ENCODE measurements around the gene CIDEB. TPM values are rescaled to one million over a fixed set of nuclear protein-coding genes. Genes with fewer than 3 reads are reported as not detected.

CIDEB gene
- total RNA-seq, 2 donors from 2014 or later, result 19.1 to 34.0 TPM

GRCh38 chr14:24272467-24272866, 35.3 kb downstream of the CIDEB start:
- Histone ChIP-seq H3K4me3 (no peak overlapping the region), H3K4me1 (peaks cover 45% of the 10 kb centered on the region), H3K27me3 (no peaks in the 10 kb centered on the region), H3K36me3 (replicated peaks in 1 of 2; ENCODE audit: insufficient read depth in 1 of 2, low read depth in 2 of 2) (peaks cover 0 to 6% of the 10 kb centered on the region in 2 donors), H3K9me3 (no peaks in the 10 kb centered on the region), H3K27ac (peak overlapping the region in 3 of 4 donors; percentile 93 to 96 (median 95))
- DNase-seq, result no peak
- WGBS, 2 donors, result 76 to 78% methylated on average over 2 of the region's 2 CpGs
- TF ChIP-seq POLR2A (IDR thresholded peaks at IDR 0.05), result no peak
- no peak for TF ChIP-seq CTCF (IDR thresholded peaks at IDR 0.05)
- intact Hi-C loops (cut with DNase I), result no loop called here
- no peak for ATAC-seq

- H3K4me1 ChIP-seq, result peaks cover 45% of the 10 kb centered on the region
- peak overlapping the region; percentile 90 to 96 (median 94) for H3K27ac ChIP-seq
- H3K9me3 ChIP-seq, result no peaks in the 10 kb centered on the region
- no peaks in the 10 kb centered on the region for H3K27me3 ChIP-seq
- DNase-seq (no peak), ATAC-seq (no peak)
- no peak for TF ChIP-seq POLR2A (IDR thresholded peaks at IDR 0.05)
- TF ChIP-seq CTCF (IDR thresholded peaks at IDR 0.05), result no peak
- peaks cover 0 to 12% of the 10 kb centered on the region in 2 donors for H3K36me3 ChIP-seq (replicated peaks in 1 of 2; ENCODE audit: insufficient read depth in 1 of 2, low read depth in 2 of 2)
- WGBS, 2 donors, result 6% methylated on average over 3 of the region's 3 CpGs
- intact Hi-C loops (cut with DNase I), result no loop called here
- no peak overlapping the region for H3K4me3 ChIP-seq
These were observed 35.9 kb downstream of the CIDEB start for GRCh38 chr14:24271834-24272263.

- Histone ChIP-seq H3K27me3 (no peaks in the 10 kb centered on the region), H3K4me3 (peak within 1 kb of the TSS; percentile 56 to 94), H3K36me3 (replicated peaks in 1 of 2; ENCODE audit: insufficient read depth in 1 of 2, low read depth in 2 of 2) (peaks cover 0 to 14% of the 10 kb centered on the region in 2 donors), H3K9me3 (no peaks in the 10 kb centered on the region), H3K4me1 (peaks cover 45% of the 10 kb centered on the region), H3K27ac (peak within 1 kb of the TSS; percentile 90 to 96 (median 94))
- 0 to 7% methylated on average over 2 to 59 of the region's 61 CpGs for WGBS, 2 donors
- DNase-seq, result peak; percentile 91 to 93 (median 92)
- intact Hi-C loops (cut with DNase I), result no loop called here
- TF ChIP-seq CTCF (IDR thresholded peaks at IDR 0.05), result peak; percentile 45 to 90 (median 68)
- TF ChIP-seq POLR2A (IDR thresholded peaks at IDR 0.05), result peak; percentile 79 to 88 (median 87)
- ATAC-seq, result peak; percentile 90
These were observed 36.5 kb downstream of the CIDEB start, which contains the start of gene RABGGTA for GRCh38 chr14:24271134-24271833. RABGGTA (minus strand) TSS chr14:24271597; CDS start chr14:24271115, 482 bp downstream.

- intact Hi-C loops (cut with DNase I), result no loop called here
- ATAC-seq (no peak), DNase-seq (no peak)
- Histone ChIP-seq H3K27ac (peak overlapping the region; percentile 90 to 96 (median 94)), H3K9me3 (no peaks in the 10 kb centered on the region), H3K4me1 (peaks cover 45% of the 10 kb centered on the region), H3K36me3 (replicated peaks in 1 of 2; ENCODE audit: insufficient read depth in 1 of 2, low read depth in 2 of 2) (peaks cover 0 to 15% of the 10 kb centered on the region in 2 donors), H3K4me3 (peak overlapping the region; percentile 56 to 94), H3K27me3 (no peaks in the 10 kb centered on the region)
- WGBS, 2 donors, result 13 to 90% methylated on average over 2 to 13 of the region's 13 CpGs
- TF ChIP-seq CTCF (IDR thresholded peaks at IDR 0.05) (no peak), POLR2A (IDR thresholded peaks at IDR 0.05) (no peak)
These were observed 37.1 kb downstream of the CIDEB start for GRCh38 chr14:24270537-24271133.

Data from body of pancreas (tissue), 4 donors.